Smooth muscle cell (in vitro differentiated cells): ENCODE data around the gene TUBA3C. TPM values are rescaled to one million over a fixed set of nuclear protein-coding genes. Genes with fewer than 3 reads are reported as not detected.

Experiments
- DNase-seq: peaks from one replicate; lab custom pipeline; 2025; ENCODE audit not compliant: unreplicated experiment; lab: John Stamatoyannopoulos, UW
- H2AFZ ChIP-seq: fragments of 200-600 bp; sonication (generic); 2 replicates; pipeline ENCODE4 v1.6.0; 2016; ENCODE audit warnings: antibody characterized with exemption, low read depth, mild to moderate bottlenecking
- H3F3A ChIP-seq: fragments of 200-600 bp; sonication (generic); 2 replicates; pipeline ENCODE4 v1.6.0; 2017; ENCODE audit warnings: antibody characterized with exemption, low read depth
- H3K27ac ChIP-seq: fragments of 200-600 bp; sonication (generic); 2 replicates; pipeline ENCODE4 v1.5.1; 2016; ENCODE audit warnings: low read depth, mild to moderate bottlenecking
- H3K27me3 ChIP-seq: fragments of 200-600 bp; sonication (generic); 2 replicates; pipeline ENCODE4 v1.6.1; 2016; ENCODE audit warnings: low read depth, mild to moderate bottlenecking
- H3K36me3 ChIP-seq: fragments of 200-600 bp; sonication (generic); 2 replicates; pipeline ENCODE4 v1.5.1; 2016; ENCODE audit warnings: low read depth
- H3K4me1 ChIP-seq: fragments of 200-600 bp; sonication (generic); 2 replicates; pipeline ENCODE4 v1.5.1; 2016; ENCODE audit warnings: low read depth
- H3K4me2 ChIP-seq: fragments of 200-600 bp; sonication (generic); 2 replicates; pipeline ENCODE4 v1.6.0; 2016; ENCODE audit warnings: mild to moderate bottlenecking
- H3K4me3 ChIP-seq: fragments of 200-600 bp; sonication (generic); 2 replicates; pipeline ENCODE4 v1.5.1; 2016; ENCODE audit warnings: mild to moderate bottlenecking
- H3K79me2 ChIP-seq: fragments of 200-600 bp; sonication (generic); 2 replicates; pipeline ENCODE4 v1.6.0; 2016; ENCODE audit warnings: low read depth, mild to moderate bottlenecking
- H3K9ac ChIP-seq: fragments of 200-600 bp; sonication (generic); 2 replicates; pipeline ENCODE4 v1.6.0; 2016; ENCODE audit warnings: low read depth
- H3K9me3 ChIP-seq: fragments of 200-600 bp; sonication (generic); replicated peaks from 2 replicates; pipeline ENCODE4 v1.5.1; 2016; ENCODE audit warnings: low read depth
- H4K20me1 ChIP-seq: fragments of 200-600 bp; sonication (generic); 2 replicates; pipeline ENCODE4 v1.6.0; 2016; ENCODE audit warnings: low read depth
- CTCF ChIP-seq: fragments of 200-600 bp; sonication (generic); IDR thresholded peaks from 2 replicates; pipeline ENCODE4 v1.5.1; 2017; ENCODE audit warnings: borderline replicate concordance, mild to moderate bottlenecking, antibody characterized with exemption; ENCODE audit not compliant: insufficient read depth, poor library complexity, severe bottlenecking
- WGBS: methylation state at CpG from one replicate; pipeline ENCODE4 v1.1.7; 2016; ENCODE audit warnings: low lambda C conversion rate; 5-methylcytosine and 5-hydroxymethylcytosine counted together
- polyA plus RNA-seq: library from polyadenylated mRNA; unstranded; fragments of >200 nt; fragmentation: Nextera tagmentation; extraction: Ambion mirVana; gene quantifications from 2 replicates; pipeline ENCODE4 v1.2.1, GENCODE V29; 2016
- total RNA-seq: library from RNA; depleted of rRNA; stranded (reverse); fragments of >200 nt; gene quantifications from 2 replicates; pipeline ENCODE4 v1.2.3, GENCODE V29; 2014

TUBA3C gene
- total and polyA plus RNA-seq, 2 experiments from 2014 or later: not detected

DNA sequence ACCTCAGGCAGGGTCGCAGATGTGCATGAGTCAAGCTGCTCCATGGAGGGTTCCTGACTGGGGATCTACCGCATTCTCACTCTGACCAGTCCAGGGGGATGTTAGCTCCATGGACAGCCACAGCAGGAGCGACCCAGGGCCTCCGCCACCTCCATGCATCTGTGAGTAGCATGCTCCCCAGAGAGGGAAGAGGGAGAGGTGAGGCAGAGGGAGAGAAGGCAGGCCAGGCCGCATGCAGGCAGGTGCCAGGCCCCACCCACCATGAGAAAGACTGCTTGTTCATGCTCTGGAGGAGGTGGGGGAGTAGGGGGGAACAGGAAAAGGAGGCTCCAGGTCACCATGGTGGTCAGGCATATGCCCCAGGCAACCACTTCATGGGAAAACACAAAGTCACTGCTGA is 20.3 kb downstream of the TUBA3C start:
- no peaks in the 10 kb centered on the region for H3K79me2 ChIP-seq
- DNase-seq: no peak
- no peaks in the 10 kb centered on the region for H3F3A ChIP-seq
- H4K20me1 ChIP-seq: no peaks in the 10 kb centered on the region
- H3K4me2 ChIP-seq: no peak overlapping the region
- 62% methylated on average over 5 of the region's 5 CpGs for WGBS
- no peak overlapping the region for H2AFZ ChIP-seq
- no peak overlapping the region for H3K27ac ChIP-seq
- H3K36me3 ChIP-seq: no peaks in the 10 kb centered on the region
- H3K27me3 ChIP-seq: no peaks in the 10 kb centered on the region
- H3K9me3 ChIP-seq: peaks cover 5% of the 10 kb centered on the region
- no peak overlapping the region for H3K4me3 ChIP-seq
- no peak for TF ChIP-seq CTCF
- H3K9ac ChIP-seq: no peak overlapping the region
- no peaks in the 10 kb centered on the region for H3K4me1 ChIP-seq

- H3F3A ChIP-seq: no peaks in the 10 kb centered on the region
- DNase-seq: no peak
- no peaks in the 10 kb centered on the region for H3K27me3 ChIP-seq
- no peak overlapping the region for H3K9ac ChIP-seq
- peaks cover 7% of the 10 kb centered on the region for H3K9me3 ChIP-seq
- no peak overlapping the region for H3K4me3 ChIP-seq
- no peaks in the 10 kb centered on the region for H4K20me1 ChIP-seq
- no peaks in the 10 kb centered on the region for H3K4me1 ChIP-seq
- H3K27ac ChIP-seq: no peak overlapping the region
- no peak overlapping the region for H2AFZ ChIP-seq
- 70% methylated on average over 9 of the region's 9 CpGs for WGBS
- TF ChIP-seq CTCF: no peak
- H3K36me3 ChIP-seq: no peaks in the 10 kb centered on the region
- H3K79me2 ChIP-seq: no peaks in the 10 kb centered on the region
- no peak overlapping the region for H3K4me2 ChIP-seq
Observed at GRCh38 chr13:19159761-19160420, 21.7 kb downstream of the TUBA3C start.

GRCh38 chr13:19159181-19159580 is 22.4 kb downstream of the TUBA3C start:
- no peak overlapping the region for H3K4me3 ChIP-seq
- DNase-seq: no peak
- no peaks in the 10 kb centered on the region for H3K4me1 ChIP-seq
- H4K20me1 ChIP-seq: no peaks in the 10 kb centered on the region
- H2AFZ ChIP-seq: no peak overlapping the region
- no peaks in the 10 kb centered on the region for H3K36me3 ChIP-seq
- no peak for TF ChIP-seq CTCF
- H3K9ac ChIP-seq: no peak overlapping the region
- H3K79me2 ChIP-seq: no peaks in the 10 kb centered on the region
- no peak overlapping the region for H3K27ac ChIP-seq
- H3K27me3 ChIP-seq: no peaks in the 10 kb centered on the region
- H3K9me3 ChIP-seq: peaks cover 7% of the 10 kb centered on the region
- H3F3A ChIP-seq: no peaks in the 10 kb centered on the region
- WGBS: 69% methylated on average over 2 of the region's 2 CpGs
- H3K4me2 ChIP-seq: no peak overlapping the region
